HG02840 (cell line): ENCODE results near the gene TRDN.
"Not testable (repeated sequence)": the region's sequence is repeated elsewhere in the genome, so short reads cannot be mapped to it uniquely, and the experiment has no call there.

Source experiments
- ATAC-seq: cut with Tn5 transposase; IDR thresholded peaks from one replicate; pipeline ENCODE4 v1.9.1; 2021; ENCODE audit warnings: mild to moderate bottlenecking, moderate library complexity, moderate number of reproducible peaks; ENCODE audit not compliant: unreplicated experiment, low FRiP score

Gene TRDN

GRCh38 chr6:123520217-123520616 lies 116.5 kb downstream of the TRDN start:
- no peak for ATAC-seq

- no peak for ATAC-seq
Measured at GRCh38 chr6:123519189-123519505, 117.6 kb downstream of the TRDN start.

- ATAC-seq, result no peak
Measured at GRCh38 chr6:123518441-123519188, 118.1 kb downstream of the TRDN start.

GRCh38 chr6:123515715-123516114 lies 121.0 kb downstream of the TRDN start:
- ATAC-seq, result no peak

- no peak for ATAC-seq
Measured at GRCh38 chr6:123509112-123509511, 127.6 kb downstream of the TRDN start.

- ATAC-seq, result no peak
Measured at GRCh38 chr6:123508290-123508689, 128.5 kb downstream of the TRDN start.

GRCh38 chr6:123507582-123507981 lies 129.2 kb downstream of the TRDN start:
- no peak for ATAC-seq

GRCh38 chr6:123503619-123504018 lies 133.1 kb downstream of the TRDN start:
- ATAC-seq, result no peak

- no peak for ATAC-seq
Measured at GRCh38 chr6:123497025-123497424, 139.7 kb downstream of the TRDN start.

- no peak for ATAC-seq
Measured at GRCh38 chr6:123489589-123489988, 147.2 kb downstream of the TRDN start.

GRCh38 chr6:123480986-123481385 lies 155.8 kb downstream of the TRDN start:
- no peak for ATAC-seq

GRCh38 chr6:123472025-123472702 lies 164.6 kb downstream of the TRDN start:
- not testable (repeated sequence) for ATAC-seq

- ATAC-seq, result no peak
Measured at GRCh38 chr6:123467392-123467791, 169.4 kb downstream of the TRDN start.

- ATAC-seq, result no peak
Measured at GRCh38 chr6:123462152-123462551, 174.6 kb downstream of the TRDN start.

- ATAC-seq, result no peak
Measured at GRCh38 chr6:123458218-123458617, 178.5 kb downstream of the TRDN start.

GRCh38 chr6:123456836-123457235 lies 179.9 kb downstream of the TRDN start:
- ATAC-seq, result no peak

GRCh38 chr6:123454448-123454847 lies 182.3 kb downstream of the TRDN start:
- ATAC-seq, result no peak

GRCh38 chr6:123453071-123453470 lies 183.7 kb downstream of the TRDN start:
- not testable (repeated sequence) for ATAC-seq

GRCh38 chr6:123448306-123448884 lies 188.4 kb downstream of the TRDN start:
- no peak for ATAC-seq

- ATAC-seq, result no peak
Measured at GRCh38 chr6:123447315-123447937, 189.3 kb downstream of the TRDN start.

GRCh38 chr6:123439371-123439770 lies 197.4 kb downstream of the TRDN start:
- no peak for ATAC-seq
